Esophagus muscularis mucosa (tissue), 4 donors: ENCODE measurements around the gene KRTAP4-2. TPM values are rescaled to one million over a fixed set of nuclear protein-coding genes. Genes with fewer than 3 reads are reported as not detected.
"Not testable (repeated sequence)": the region's sequence is repeated elsewhere in the genome, so short reads cannot be mapped to it uniquely, and the experiment has no call there.

Experiments used
- DNase-seq: peaks from one replicate; pipeline ENCODE4 v3.0.0-alpha.2; 2017; ENCODE audit errors: extremely low spot score
- H3K27ac ChIP-seq, 4 donors: fragments of 200-600 bp; sonication (generic); replicated peaks in 1 of 4; 1 replicate in 3 of 4; 2 replicates in 1 of 4; pipeline ENCODE4 v1.5.1; 2016 to 2019; ENCODE audit warnings: mild to moderate bottlenecking in 1 of 4
- H3K27me3 ChIP-seq, 4 donors: fragments of 200-600 bp; sonication (generic); one replicate each; pipeline versions ENCODE4 v1.5.1 to v1.6.0; 2016 to 2019
- H3K36me3 ChIP-seq, 4 donors: fragments of 200-600 bp; sonication (generic); one replicate each; pipeline ENCODE4 v1.5.1; 2016 to 2019
- H3K4me1 ChIP-seq, 4 donors: fragments of 200-600 bp; sonication (generic); one replicate each; pipeline ENCODE4 v1.5.1; 2016 to 2019
- H3K4me3 ChIP-seq, 4 donors: fragments of 200-600 bp; sonication (generic); 1 replicate in 2 of 4; 2 replicates in 2 of 4; pipeline ENCODE4 v1.5.1; 2016 to 2019; ENCODE audit warnings: mild to moderate bottlenecking in 4 of 4, moderate library complexity in 1 of 4
- H3K9me3 ChIP-seq, 4 donors: fragments of 200-600 bp; sonication (generic); 1 replicate in 3 of 4; 2 replicates in 1 of 4; pipeline ENCODE4 v1.5.1; 2016 to 2019
- CTCF ChIP-seq, 3 experiments: fragments of 200-600 bp in 2 of 3; fragments of 450-650 bp in 1 of 3; sonication (generic) in 2 of 3; IDR thresholded peaks; one replicate each; pipeline ENCODE4 v1.5.1; 2017 to 2019; ENCODE audit warnings: antibody characterized with exemption in 3 of 3, mild to moderate bottlenecking in 2 of 3, moderate library complexity in 1 of 3
- EP300 ChIP-seq: sonication (generic); formaldehyde crosslinking; IDR thresholded peaks from one replicate; pipeline ENCODE4 v1.6.1; 2017; ENCODE audit warnings: antibody characterized with exemption
- POLR2A ChIP-seq: fragments of 450-650 bp; IDR thresholded peaks from one replicate; pipeline ENCODE4 v1.6.1; 2017; ENCODE audit warnings: antibody characterized with exemption, moderate library complexity, mild to moderate bottlenecking, low read depth
- POLR2AphosphoS5 ChIP-seq, 2 donors: sonication (generic); formaldehyde crosslinking; IDR thresholded peaks; one replicate each; pipeline ENCODE4 v1.6.1; 2017; ENCODE audit warnings: antibody characterized with exemption in 2 of 2
- WGBS: methylation state at CpG from one replicate; pipeline ENCODE4 v1.1.5; 2018; 5-methylcytosine and 5-hydroxymethylcytosine counted together
- intact Hi-C: fragments of 100-400 bp; cut with DNase I; formaldehyde crosslinking; loops from one replicate; pipeline ENCODE4 v1.15.1; 2023
- total RNA-seq, 4 donors: library from RNA; depleted of rRNA; stranded (reverse); fragments of >200 nt; gene quantifications; one replicate each; pipeline versions ENCODE4 v1.1.0 to v1.2.1, GENCODE V29; 2016

KRTAP4-2 gene
- total RNA-seq: not detected

GRCh38 chr17:41177727-41178271 lies at the start of gene KRTAP4-2:
Gene KRTAP4-2, minus strand, starts transcription at chr17:41178221. Its CDS starts 57 bp downstream, at chr17:41178164.
- 66% methylated on average over 7 of the region's 7 CpGs for WGBS
- H3K27ac ChIP-seq: no peak within 1 kb of the TSS
- H3K9me3 ChIP-seq: no peaks in the 10 kb centered on the region
- TF ChIP-seq POLR2AphosphoS5 (IDR thresholded peaks at IDR 0.05) (no peak), CTCF (IDR thresholded peaks at IDR 0.05) (no peak), EP300 (no peak), POLR2A (no peak)
- H3K27me3 ChIP-seq: peaks cover 0 to 6% (median 2%) of the 10 kb centered on the region in 4 donors
- no peaks in the 10 kb centered on the region for H3K36me3 ChIP-seq
- DNase-seq: no peak
- no peak within 1 kb of the TSS for H3K4me3 ChIP-seq
- no peaks in the 10 kb centered on the region for H3K4me1 ChIP-seq
- intact Hi-C loops: no loop called here

GRCh38 chr17:41226598-41227095 lies 48.6 kb upstream of the KRTAP4-2 start, which contains the start of gene KRTAP9-2:
Gene KRTAP9-2, plus strand, starts transcription at chr17:41226648. Its CDS starts 7 bp downstream, at chr17:41226655.
- H3K4me1 ChIP-seq, DNase-seq, H3K27me3 ChIP-seq, H3K27ac ChIP-seq, H3K4me3 ChIP-seq, H3K9me3 ChIP-seq, intact Hi-C loops, H3K36me3 ChIP-seq: not testable (repeated sequence)
- no CpG with 5 or more reads among the region's 4 CpGs for WGBS

- Histone ChIP-seq H3K27me3 (peaks cover 0 to 4% (median 0%) of the 10 kb centered on the region in 4 donors), H3K4me3 (no peak overlapping the region), H3K27ac (no peak overlapping the region), H3K9me3 (no peaks in the 10 kb centered on the region), H3K4me1 (no peaks in the 10 kb centered on the region), H3K36me3 (no peaks in the 10 kb centered on the region)
- intact Hi-C loops: no loop called here
- 76% methylated on average over 6 of the region's 6 CpGs for WGBS
- TF ChIP-seq CTCF (IDR thresholded peaks at IDR 0.05) (no peak), EP300 (no peak), POLR2AphosphoS5 (IDR thresholded peaks at IDR 0.05) (no peak), POLR2A (no peak)
- DNase-seq: no peak
These were observed 48.0 kb upstream of the KRTAP4-2 start for GRCh38 chr17:41226051-41226450.

- intact Hi-C loops: no loop called here
- H3K4me1 ChIP-seq: no peaks in the 10 kb centered on the region
- TF ChIP-seq EP300: no peak
- no peak for TF ChIP-seq CTCF (IDR thresholded peaks at IDR 0.05)
- TF ChIP-seq POLR2A: no peak
- TF ChIP-seq POLR2AphosphoS5 (IDR thresholded peaks at IDR 0.05): no peak
- no peak overlapping the region for H3K27ac ChIP-seq
- H3K36me3 ChIP-seq: no peaks in the 10 kb centered on the region
- WGBS: 66% methylated on average over 2 of the region's 2 CpGs
- no peak overlapping the region for H3K4me3 ChIP-seq
- H3K27me3 ChIP-seq: no peaks in the 10 kb centered on the region
- no peaks in the 10 kb centered on the region for H3K9me3 ChIP-seq
- no peak for DNase-seq
These were observed 45.8 kb upstream of the KRTAP4-2 start for GRCh38 chr17:41223821-41224220.

- no peaks in the 10 kb centered on the region for H3K9me3 ChIP-seq
- intact Hi-C loops: no loop called here
- WGBS: 75% methylated on average over 1 of the region's 1 CpG
- H3K27me3 ChIP-seq: peaks cover 0 to 24% (median 0%) of the 10 kb centered on the region in 4 donors
- H3K4me3 ChIP-seq: no peak overlapping the region
- H3K27ac ChIP-seq: no peak overlapping the region
- H3K36me3 ChIP-seq: no peaks in the 10 kb centered on the region
- DNase-seq: no peak
- no peaks in the 10 kb centered on the region for H3K4me1 ChIP-seq
- no peak for TF ChIP-seq EP300
- TF ChIP-seq POLR2AphosphoS5 (IDR thresholded peaks at IDR 0.05): no peak
- TF ChIP-seq POLR2A: no peak
- no peak for TF ChIP-seq CTCF (IDR thresholded peaks at IDR 0.05)
These were observed 37.7 kb upstream of the KRTAP4-2 start for GRCh38 chr17:41215681-41216080.
